Measurements from ENCODE around the gene ATG7. TPM values are rescaled to one million over a fixed set of nuclear protein-coding genes. Genes with fewer than 3 reads are reported as not detected.

ATG7 gene
- polyA plus RNA-seq, 1 donor (not counting 4 experiments of a cell fraction or from before 2014, with no cell fraction given): 27.9 TPM

DNA sequence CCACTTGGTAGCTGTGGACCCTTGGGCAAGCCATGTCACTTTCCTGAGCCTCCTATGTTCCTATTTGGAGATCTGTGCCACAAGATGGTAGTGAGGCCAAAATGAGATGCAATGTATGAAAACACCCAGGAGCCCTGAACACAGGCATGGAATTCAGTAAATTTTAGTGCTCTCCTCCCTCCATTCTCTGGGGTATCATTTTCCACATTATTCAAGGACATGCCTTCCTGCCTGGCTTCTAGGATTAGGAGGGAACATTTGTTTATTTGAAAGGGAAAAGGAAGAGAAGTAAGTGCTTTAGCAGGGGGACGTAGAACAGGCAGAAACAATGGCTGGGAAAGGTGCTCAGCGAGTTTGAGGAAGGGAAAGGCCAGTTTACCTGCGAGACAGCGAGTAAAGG, 98.8 kb downstream of the ATG7 start:
- Histone ChIP-seq H3K36me3 (ENCODE audit: control insufficient read depth in 2 of 2, extremely low read depth in 1 of 2, insufficient read depth in 2 of 2, low read length in 2 of 2) (peaks cover 0 to 7% of the 10 kb centered on the region in 2 experiments), H3K27ac (ENCODE audit: control insufficient read depth, insufficient read depth, low read length) (no peak overlapping the region), H3K79me2 (ENCODE audit: control insufficient read depth, insufficient read depth, low read length) (no peaks in the 10 kb centered on the region), H3K4me2 (ENCODE audit: control insufficient read depth, extremely low read depth, insufficient read depth, low read depth, low read length) (no peak overlapping the region), H2AFZ (ENCODE audit: control insufficient read depth, low read length) (no peak overlapping the region), H3K4me3 (ENCODE audit: control insufficient read depth in 2 of 3, extremely low read depth in 1 of 3, insufficient read depth in 2 of 3, low read depth in 1 of 3, low read length in 3 of 3) (no peak overlapping the region), H4K20me1 (ENCODE audit: control insufficient read depth, extremely low read depth, insufficient read depth, low read length) (no peaks in the 10 kb centered on the region), H3K9me3 (ENCODE audit: control insufficient read depth, low read depth, low read length) (no peaks in the 10 kb centered on the region), H3K9ac (ENCODE audit: control insufficient read depth, extremely low read depth, insufficient read depth, low read length) (no peak overlapping the region), H3K4me1 (ENCODE audit: control insufficient read depth, extremely low read depth, insufficient read depth, low read length) (no peaks in the 10 kb centered on the region), H3K9me1 (ENCODE audit: control insufficient read depth, extremely low read depth, insufficient read depth, low read length) (no peaks in the 10 kb centered on the region), H3K27me3 (ENCODE audit: control insufficient read depth, extremely low read depth, insufficient read depth, low read length) (no peaks in the 10 kb centered on the region)
- FAIRE-seq: no peak
- TF ChIP-seq, protein P1, sequence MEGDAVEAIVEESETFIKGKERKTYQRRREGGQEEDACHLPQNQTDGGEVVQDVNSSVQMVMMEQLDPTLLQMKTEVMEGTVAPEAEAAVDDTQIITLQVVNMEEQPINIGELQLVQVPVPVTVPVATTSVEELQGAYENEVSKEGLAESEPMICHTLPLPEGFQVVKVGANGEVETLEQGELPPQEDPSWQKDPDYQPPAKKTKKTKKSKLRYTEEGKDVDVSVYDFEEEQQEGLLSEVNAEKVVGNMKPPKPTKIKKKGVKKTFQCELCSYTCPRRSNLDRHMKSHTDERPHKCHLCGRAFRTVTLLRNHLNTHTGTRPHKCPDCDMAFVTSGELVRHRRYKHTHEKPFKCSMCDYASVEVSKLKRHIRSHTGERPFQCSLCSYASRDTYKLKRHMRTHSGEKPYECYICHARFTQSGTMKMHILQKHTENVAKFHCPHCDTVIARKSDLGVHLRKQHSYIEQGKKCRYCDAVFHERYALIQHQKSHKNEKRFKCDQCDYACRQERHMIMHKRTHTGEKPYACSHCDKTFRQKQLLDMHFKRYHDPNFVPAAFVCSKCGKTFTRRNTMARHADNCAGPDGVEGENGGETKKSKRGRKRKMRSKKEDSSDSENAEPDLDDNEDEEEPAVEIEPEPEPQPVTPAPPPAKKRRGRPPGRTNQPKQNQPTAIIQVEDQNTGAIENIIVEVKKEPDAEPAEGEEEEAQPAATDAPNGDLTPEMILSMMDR (optimal IDR thresholded peaks at IDR 0.05 in 1 of 3, IDR thresholded peaks at IDR 0.05 in 1 of 3, conservative IDR thresholded peaks at IDR 0.05 in 1 of 3; ENCODE audit: extremely low read depth in 1 of 3, insufficient read depth in 2 of 3, low read length in 3 of 3): no peak
- no peak for TF ChIP-seq EZH2 (IDR thresholded peaks at IDR 0.05; ENCODE audit: low read length)
- dilution Hi-C loops (cut with MboI; ENCODE audit: extremely low pct_ligation_motif_present, low sequenced_read_pairs): no loop called here
- DNase-seq (ENCODE audit: low read depth, low spot score): no peak

DNA sequence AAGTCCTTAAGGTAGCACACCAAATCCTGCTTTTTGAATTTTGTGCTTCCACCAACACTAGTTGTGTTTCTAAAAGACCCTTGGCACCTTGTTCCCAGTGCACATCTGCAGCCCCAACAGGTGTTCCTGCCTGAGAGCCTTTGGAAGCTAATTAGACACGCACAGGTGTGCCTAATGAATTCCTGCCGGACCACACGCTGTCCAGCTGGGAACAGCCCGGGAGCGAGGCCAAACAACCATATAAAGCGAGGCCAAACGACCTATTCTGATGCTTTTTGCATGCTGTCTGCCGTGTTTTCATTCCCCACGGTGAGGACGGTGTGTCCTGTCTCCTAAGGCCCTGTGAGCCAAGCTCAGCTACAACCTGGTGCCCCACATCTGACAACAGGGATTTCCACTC, 99.5 kb downstream of the ATG7 start:
- TF ChIP-seq, protein P1 (optimal IDR thresholded peaks at IDR 0.05 in 1 of 3, IDR thresholded peaks at IDR 0.05 in 1 of 3, conservative IDR thresholded peaks at IDR 0.05 in 1 of 3; ENCODE audit: extremely low read depth in 1 of 3, insufficient read depth in 2 of 3, low read length in 3 of 3): no peak
- no peak for TF ChIP-seq EZH2 (IDR thresholded peaks at IDR 0.05; ENCODE audit: low read length)
- FAIRE-seq: no peak
- Histone ChIP-seq H3K79me2 (ENCODE audit: control insufficient read depth, insufficient read depth, low read length) (no peaks in the 10 kb centered on the region), H3K36me3 (ENCODE audit: control insufficient read depth in 2 of 2, extremely low read depth in 1 of 2, insufficient read depth in 2 of 2, low read length in 2 of 2) (peaks cover 0 to 7% of the 10 kb centered on the region in 2 experiments), H3K4me1 (ENCODE audit: control insufficient read depth, extremely low read depth, insufficient read depth, low read length) (no peaks in the 10 kb centered on the region), H3K9me1 (ENCODE audit: control insufficient read depth, extremely low read depth, insufficient read depth, low read length) (no peaks in the 10 kb centered on the region), H3K4me2 (ENCODE audit: control insufficient read depth, extremely low read depth, insufficient read depth, low read depth, low read length) (no peak overlapping the region), H3K27ac (ENCODE audit: control insufficient read depth, insufficient read depth, low read length) (no peak overlapping the region), H4K20me1 (ENCODE audit: control insufficient read depth, extremely low read depth, insufficient read depth, low read length) (no peaks in the 10 kb centered on the region), H3K9me3 (ENCODE audit: control insufficient read depth, low read depth, low read length) (no peaks in the 10 kb centered on the region), H3K27me3 (ENCODE audit: control insufficient read depth, extremely low read depth, insufficient read depth, low read length) (no peaks in the 10 kb centered on the region), H3K9ac (ENCODE audit: control insufficient read depth, extremely low read depth, insufficient read depth, low read length) (no peak overlapping the region), H3K4me3 (ENCODE audit: control insufficient read depth in 2 of 3, extremely low read depth in 1 of 3, insufficient read depth in 2 of 3, low read depth in 1 of 3, low read length in 3 of 3) (no peak overlapping the region), H2AFZ (ENCODE audit: control insufficient read depth, low read length) (no peak overlapping the region)
- DNase-seq (ENCODE audit: low read depth, low spot score): no peak
- dilution Hi-C loops (cut with MboI; ENCODE audit: extremely low pct_ligation_motif_present, low sequenced_read_pairs): no loop called here

Measured in keratinocyte (primary cell).